WTC11 (cell line): ENCODE data around the gene UBAC2.

Experiments used
- E2F5 ChIP-seq: sonication (generic); formaldehyde crosslinking; IDR thresholded peaks from 2 replicates; pipeline ENCODE4 v1.8.1; 2022; ENCODE audit warnings: mild to moderate bottlenecking, moderate library complexity, missing genetic modification reagents
- ETV6 ChIP-seq: sonication (generic); formaldehyde crosslinking; IDR thresholded peaks from 2 replicates; pipeline ENCODE4 v1.8.1; 2022; ENCODE audit warnings: mild to moderate bottlenecking, missing genetic modification reagents
- HMGXB4 ChIP-seq: sonication (generic); formaldehyde crosslinking; IDR thresholded peaks from 2 replicates; pipeline ENCODE4 v1.8.1; 2023; ENCODE audit warnings: mild to moderate bottlenecking, moderate library complexity, missing genetic modification reagents
- MYBL2 ChIP-seq: sonication (generic); formaldehyde crosslinking; IDR thresholded peaks from 2 replicates; pipeline ENCODE4 v1.8.1; 2023; ENCODE audit warnings: mild to moderate bottlenecking, moderate library complexity, missing genetic modification reagents
- NR3C1 ChIP-seq: sonication (generic); formaldehyde crosslinking; conservative IDR thresholded peaks from 2 replicates; pipeline ENCODE4 v1.8.1; 2023; ENCODE audit warnings: low read depth, mild to moderate bottlenecking, missing genetic modification reagents
- TEAD1 ChIP-seq: sonication (generic); formaldehyde crosslinking; IDR thresholded peaks from 2 replicates; pipeline ENCODE4 v1.8.0; 2022; ENCODE audit warnings: mild to moderate bottlenecking, missing genetic modification reagents
- TF ChIP-seq, protein P1 (sequence below): fragments of 200-600 bp; IDR thresholded peaks from 2 replicates; pipeline ENCODE4 v1.8.0; 2022; ENCODE audit warnings: antibody characterized with exemption

DNA sequence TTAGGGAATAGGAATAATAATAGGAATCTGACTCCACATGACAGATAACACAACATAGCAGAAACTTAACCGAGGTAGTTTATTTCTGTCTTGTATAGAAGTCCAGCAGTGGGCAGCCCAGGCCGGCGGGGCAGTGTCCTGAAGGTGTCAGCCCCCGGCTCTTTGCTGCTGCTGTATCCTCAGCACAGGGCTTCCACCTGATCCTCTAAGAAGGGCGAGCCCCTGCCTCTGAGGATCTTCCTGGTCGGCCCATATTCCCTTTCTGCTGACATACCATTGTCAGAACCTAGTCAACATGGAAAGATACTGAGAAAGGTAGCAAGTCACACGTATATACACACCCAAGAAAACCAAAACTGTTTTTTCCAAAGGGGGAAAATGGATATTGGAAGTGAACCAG, 162.7 kb downstream of the UBAC2 start:
- TF ChIP-seq ETV6 (no peak), E2F5 (CRISPR knock-in tag) (no peak), TEAD1 (CRISPR knock-in tag) (no peak), MYBL2 (CRISPR knock-in tag) (no peak), NR3C1 (CRISPR knock-in tag) (no peak), HMGXB4 (CRISPR knock-in tag) (no peak)
- TF ChIP-seq, protein P1, sequence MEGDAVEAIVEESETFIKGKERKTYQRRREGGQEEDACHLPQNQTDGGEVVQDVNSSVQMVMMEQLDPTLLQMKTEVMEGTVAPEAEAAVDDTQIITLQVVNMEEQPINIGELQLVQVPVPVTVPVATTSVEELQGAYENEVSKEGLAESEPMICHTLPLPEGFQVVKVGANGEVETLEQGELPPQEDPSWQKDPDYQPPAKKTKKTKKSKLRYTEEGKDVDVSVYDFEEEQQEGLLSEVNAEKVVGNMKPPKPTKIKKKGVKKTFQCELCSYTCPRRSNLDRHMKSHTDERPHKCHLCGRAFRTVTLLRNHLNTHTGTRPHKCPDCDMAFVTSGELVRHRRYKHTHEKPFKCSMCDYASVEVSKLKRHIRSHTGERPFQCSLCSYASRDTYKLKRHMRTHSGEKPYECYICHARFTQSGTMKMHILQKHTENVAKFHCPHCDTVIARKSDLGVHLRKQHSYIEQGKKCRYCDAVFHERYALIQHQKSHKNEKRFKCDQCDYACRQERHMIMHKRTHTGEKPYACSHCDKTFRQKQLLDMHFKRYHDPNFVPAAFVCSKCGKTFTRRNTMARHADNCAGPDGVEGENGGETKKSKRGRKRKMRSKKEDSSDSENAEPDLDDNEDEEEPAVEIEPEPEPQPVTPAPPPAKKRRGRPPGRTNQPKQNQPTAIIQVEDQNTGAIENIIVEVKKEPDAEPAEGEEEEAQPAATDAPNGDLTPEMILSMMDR = no peak
